HepG2 (cell line): ENCODE data around the gene LRRC42. TPM values are rescaled to one million over a fixed set of nuclear protein-coding genes. Genes with fewer than 3 reads are reported as not detected.
A peak's percentile ranks its signal among the peaks of the same experiment; 100 is the strongest.

Source experiments
- EEA1 ChIP-seq: sonication (generic); formaldehyde crosslinking; IDR thresholded peaks from 2 replicates; pipeline ENCODE4 v1.5.1; 2020; ENCODE audit warnings: mild to moderate bottlenecking, missing genetic modification reagents, borderline replicate concordance
- HINFP ChIP-seq: sonication (generic); formaldehyde crosslinking; IDR thresholded peaks from 2 replicates; pipeline ENCODE4 v1.4.0; 2020; ENCODE audit warnings: low read depth, mild to moderate bottlenecking, missing genetic modification reagents
- HNRNPH1 ChIP-seq: fragments of 200-400 bp; formaldehyde crosslinking; optimal IDR thresholded peaks from 2 replicates; pipeline ENCODE3; 2017; ENCODE audit warnings: mild to moderate bottlenecking, low read depth, low read length
- MLLT10 ChIP-seq: sonication (generic); formaldehyde crosslinking; IDR thresholded peaks from 2 replicates; pipeline ENCODE4 v1.4.0; 2020; ENCODE audit warnings: missing genetic modification reagents
- MTA3 ChIP-seq: sonication (generic); formaldehyde crosslinking; IDR thresholded peaks from 2 replicates; pipeline ENCODE4 v1.4.0; 2020; ENCODE audit warnings: missing genetic modification reagents
- PHB2 ChIP-seq: fragments of 450-650 bp; IDR thresholded peaks from 2 replicates; pipeline ENCODE4 v1.6.1; 2018; ENCODE audit not compliant: partially characterized antibody
- SIX1 ChIP-seq: sonication (generic); formaldehyde crosslinking; IDR thresholded peaks from 2 replicates; pipeline ENCODE4 v1.4.0; 2020; ENCODE audit warnings: missing genetic modification reagents, borderline replicate concordance
- SNAPC2 ChIP-seq: sonication (generic); formaldehyde crosslinking; IDR thresholded peaks from 2 replicates; pipeline ENCODE4 v1.8.1; 2022; ENCODE audit warnings: mild to moderate bottlenecking, missing genetic modification reagents
- SP1 ChIP-seq, 2 experiments: fragments of 450-650 bp in 1 of 2; sonication (generic) in 1 of 2; formaldehyde crosslinking in 1 of 2; IDR thresholded peaks; 2 replicates each; pipeline versions ENCODE4 v1.4.0 to v1.6.1; 2016 to 2020; ENCODE audit warnings: missing genetic modification reagents in 1 of 2
- SRSF9 ChIP-seq: fragments of 200-400 bp; formaldehyde crosslinking; IDR thresholded peaks from 2 replicates; pipeline ENCODE4 v1.6.1; 2018; ENCODE audit warnings: borderline replicate concordance, mild to moderate bottlenecking, low read depth, low read length; ENCODE audit not compliant: insufficient read depth, poor library complexity, severe bottlenecking
- TBP ChIP-seq: sonication (generic); formaldehyde crosslinking; IDR thresholded peaks from 2 replicates; pipeline ENCODE4 v1.5.0; 2020; ENCODE audit warnings: missing genetic modification reagents
- TFE3 ChIP-seq: IDR thresholded peaks from 2 replicates; pipeline ENCODE4 v1.6.1; 2016
- THAP11 ChIP-seq: IDR thresholded peaks from 2 replicates; pipeline ENCODE4 v1.6.1; 2016; ENCODE audit warnings: missing biosample characterization, missing genetic modification reagents
- ZBTB43 ChIP-seq: sonication (generic); formaldehyde crosslinking; conservative IDR thresholded peaks from 2 replicates; pipeline ENCODE4 v1.4.0; 2020; ENCODE audit warnings: missing genetic modification reagents
- ZBTB49 ChIP-seq: sonication (generic); formaldehyde crosslinking; IDR thresholded peaks from 2 replicates; pipeline ENCODE4 v1.4.0; 2020; ENCODE audit warnings: missing genetic modification reagents, borderline replicate concordance
- ZFX ChIP-seq: sonication (generic); formaldehyde crosslinking; IDR thresholded peaks from 2 replicates; pipeline ENCODE4 v1.4.0; 2020; ENCODE audit warnings: mild to moderate bottlenecking, low read depth, missing genetic modification reagents, moderate library complexity
- ZNF224 ChIP-seq: sonication (generic); formaldehyde crosslinking; IDR thresholded peaks from 2 replicates; pipeline ENCODE4 v1.5.0; 2020; ENCODE audit warnings: mild to moderate bottlenecking, missing genetic modification reagents
- ZNF337 ChIP-seq: sonication (generic); formaldehyde crosslinking; IDR thresholded peaks from 2 replicates; pipeline ENCODE4 v1.5.1; 2020; ENCODE audit warnings: missing genetic modification reagents, low read depth, mild to moderate bottlenecking, borderline replicate concordance
- ZNF549 ChIP-seq: sonication (generic); formaldehyde crosslinking; IDR thresholded peaks from 2 replicates; pipeline ENCODE4 v1.5.0; 2020; ENCODE audit warnings: missing genetic modification reagents
- ZNF556 ChIP-seq: sonication (generic); formaldehyde crosslinking; IDR thresholded peaks from 2 replicates; pipeline ENCODE4 v1.4.0; 2020; ENCODE audit warnings: mild to moderate bottlenecking, missing genetic modification reagents, borderline replicate concordance
- ZNF580 ChIP-seq: IDR thresholded peaks from 2 replicates; pipeline ENCODE4 v1.6.1; 2016; ENCODE audit warnings: low read depth, borderline replicate concordance
- polyA plus RNA-seq, 8 experiments: library from polyadenylated mRNA; depleted of rRNA in 3 of 8; stranded (reverse) in 7 of 8; unstranded in 1 of 8; fragments of >200 nt; fragmentation: Illumina TruSeq in 4 of 8; extraction: Trizol in 4 of 8; gene quantifications; 2 replicates each; pipeline versions ENCODE4 v1.2.1 to v1.2.3, GENCODE V29; 2011 to 2016; ENCODE audit warnings: low read depth in 4 of 8, missing spikeins in 1 of 8, mixed read lengths in 1 of 8; ENCODE audit not compliant: insufficient read depth in 1 of 8
- total RNA-seq, 5 experiments: library from RNA; depleted of rRNA; stranded (reverse); fragments of >200 nt; fragmentation: Illumina TruSeq; extraction: Trizol; gene quantifications; 2 replicates each; pipeline ENCODE4 v1.2.3, GENCODE V29; 2016; ENCODE audit warnings: low read depth in 1 of 5

The LRRC42 gene
- total and polyA plus RNA-seq, 2 of the 13 experiments (the other 11 are each of a cell fraction or from before 2014, with no cell fraction given) = 30.6 to 43.6 TPM

GRCh38 chr1:54016343-54017282 lies 70.5 kb downstream of the LRRC42 start (continued):
- no peak for TF ChIP-seq ZBTB43 (CRISPR knock-in tag)
- TF ChIP-seq THAP11 = peak; percentile 72
- no peak for TF ChIP-seq SP1 (IDR thresholded peaks at IDR 0.05)
- TF ChIP-seq SP1 (CRISPR knock-in tag; IDR thresholded peaks at IDR 0.05) = no peak; the same call in 1 of the 2 replicates
- no peak for TF ChIP-seq ZFX (CRISPR knock-in tag)
- TF ChIP-seq MLLT10 (CRISPR knock-in tag) = no peak
- TF ChIP-seq HINFP (CRISPR knock-in tag) = 0 out of 2 replicates have a peak, but pooled peaks have one; percentile 17
- no peak for TF ChIP-seq MTA3 (CRISPR knock-in tag)
- no peak for TF ChIP-seq SRSF9
- no peak for TF ChIP-seq ZBTB49 (CRISPR knock-in tag)
- peak; percentile 26; the same call in 1 of the 2 replicates for TF ChIP-seq ZNF556 (CRISPR knock-in tag)
- no peak for TF ChIP-seq PHB2
- TF ChIP-seq ZNF580 (CRISPR knock-in tag) = no peak
- TF ChIP-seq EEA1 (CRISPR knock-in tag) = no peak
- no peak for TF ChIP-seq SNAPC2 (CRISPR knock-in tag)
- no peak for TF ChIP-seq ZNF337
- no peak for TF ChIP-seq TBP (CRISPR knock-in tag)
- no peak for TF ChIP-seq ZNF549 (CRISPR knock-in tag)
- peak; percentile 36; the same call in 1 of the 2 replicates for TF ChIP-seq TFE3 (CRISPR knock-in tag)
- no peak for TF ChIP-seq ZNF224 (CRISPR knock-in tag)
- no peak for TF ChIP-seq SIX1 (CRISPR knock-in tag)
- TF ChIP-seq HNRNPH1 = no peak
